Naive thymus-derived CD4-positive, alpha-beta T cell (primary cell): ENCODE results near the gene ZZZ3. TPM values are rescaled to one million over a fixed set of nuclear protein-coding genes. Genes with fewer than 3 reads are reported as not detected.

Experiments
- ATAC-seq: fragments of 150-1000 bp; cut with Tn5 transposase; 2 replicates; pipeline ENCODE4 v1.10.0; 2021; ENCODE audit warnings: mild to moderate bottlenecking, moderate library complexity
- CTCF ChIA-PET: fragments of 350-600 bp; sonication (Branson Sonifier 250); formaldehyde crosslinking; loops from one replicate; lab custom pipeline; 2021; ENCODE audit warnings: antibody characterized with exemption; lab: Charles Lee
- POLR2A ChIA-PET: fragments of 350-600 bp; sonication (Branson Sonifier 250); formaldehyde crosslinking; loops from one replicate; lab custom pipeline; 2021; ENCODE audit warnings: antibody characterized with exemption, inconsistent platforms; lab: Charles Lee
- DNase-seq, 9 donors: peaks; one replicate each; pipeline versions ENCODE4 v3.0.0 to v3.0.0-alpha.2; 2020 to 2022; ENCODE audit warnings: mixed read lengths in 1 of 9
- H3K27ac ChIP-seq: one replicate; pipeline ENCODE4 v1.7.0; 2013; ENCODE audit warnings: mild to moderate bottlenecking, low read depth, low read length, moderate library complexity
- H3K27me3 ChIP-seq, 2 donors: one replicate each; pipeline ENCODE4 v1.7.0; 2013; ENCODE audit warnings: low read length in 2 of 2, mild to moderate bottlenecking in 2 of 2, moderate library complexity in 2 of 2; ENCODE audit not compliant: control insufficient read depth in 2 of 2, insufficient read depth in 2 of 2
- H3K36me3 ChIP-seq, 3 experiments: 1 replicate in 2 of 3; 2 replicates in 1 of 3; pipeline ENCODE4 v1.7.0; 2013; ENCODE audit warnings: low read length in 3 of 3, mild to moderate bottlenecking in 3 of 3, moderate library complexity in 1 of 3; ENCODE audit not compliant: insufficient read depth in 3 of 3, control insufficient read depth in 2 of 3
- H3K4me1 ChIP-seq, 2 donors: one replicate each; pipeline ENCODE4 v1.7.0; 2013; ENCODE audit warnings: low read length in 2 of 2, mild to moderate bottlenecking in 2 of 2, moderate library complexity in 1 of 2; ENCODE audit not compliant: control insufficient read depth in 2 of 2, insufficient read depth in 2 of 2
- H3K4me3 ChIP-seq: 2 replicates; pipeline ENCODE4 v1.7.0; 2013; ENCODE audit warnings: mild to moderate bottlenecking, low read length
- H3K9me3 ChIP-seq, 3 experiments: 1 replicate in 2 of 3; 2 replicates in 1 of 3; pipeline ENCODE4 v1.7.0; 2013; ENCODE audit warnings: low read length in 3 of 3; ENCODE audit not compliant: control insufficient read depth in 2 of 3
- H3K27ac Mint-ChIP-seq, 9 donors: one replicate each; pipeline ENCODE4 v1.8.0; 2020 to 2022; ENCODE audit warnings: mixed read lengths in 9 of 9, mild to moderate bottlenecking in 8 of 9, moderate library complexity in 5 of 9, inconsistent platforms in 2 of 9
- H3K27me3 Mint-ChIP-seq, 5 donors: one replicate each; pipeline ENCODE4 v1.8.0; 2021 to 2022; ENCODE audit warnings: mixed read lengths in 5 of 5, mild to moderate bottlenecking in 1 of 5
- H3K36me3 Mint-ChIP-seq, 5 donors: one replicate each; pipeline ENCODE4 v1.8.0; 2020 to 2022; ENCODE audit warnings: mixed read lengths in 5 of 5, mild to moderate bottlenecking in 3 of 5, inconsistent platforms in 1 of 5
- H3K4me1 Mint-ChIP-seq, 7 donors: one replicate each; pipeline ENCODE4 v1.8.0; 2020 to 2022; ENCODE audit warnings: mixed read lengths in 7 of 7, mild to moderate bottlenecking in 3 of 7, inconsistent platforms in 1 of 7
- H3K4me3 Mint-ChIP-seq, 10 donors: one replicate each; pipeline ENCODE4 v1.8.0; 2020 to 2022; ENCODE audit warnings: mild to moderate bottlenecking in 10 of 10, mixed read lengths in 10 of 10, moderate library complexity in 6 of 10, inconsistent platforms in 2 of 10
- H3K9me3 Mint-ChIP-seq, 11 donors: one replicate each; pipeline ENCODE4 v1.8.0; 2020 to 2022; ENCODE audit warnings: mixed read lengths in 11 of 11, mild to moderate bottlenecking in 4 of 11, inconsistent platforms in 1 of 11, moderate library complexity in 1 of 11
- intact Hi-C, 2 donors: fragments of 100-400 bp; cut with micrococcal nuclease; formaldehyde crosslinking; loops; one replicate each; pipeline ENCODE4 v1.15.1; 2023
- polyA plus RNA-seq, 2 donors: library from polyadenylated mRNA; unstranded; fragments of 300-500 nt; fragmentation: Illumina TruSeq; gene quantifications; one replicate each; pipeline ENCODE4 v1.2.3, GENCODE V29; 2021
- total RNA-seq, 6 experiments: library from RNA in 5 of 6; stranded (reverse) in 5 of 6; gene quantifications; 1 replicate in 5 of 6; 2 replicates in 1 of 6; pipeline ENCODE4 v1.2.3 and lab custom pipeline; 2021 to 2026

The ZZZ3 gene
- 10 to 100 TPM; 40.9 to 76.1 (median 59.5) TPM for total RNA-seq
- polyA plus RNA-seq: 10 to 100 TPM; 33.5 to 42.2 TPM
- 105 reads per million, percentile 85 among the genes with 10 or more reads in this experiment for total RNA-seq (lab: John Stamatoyannopoulos, UW)

DNA sequence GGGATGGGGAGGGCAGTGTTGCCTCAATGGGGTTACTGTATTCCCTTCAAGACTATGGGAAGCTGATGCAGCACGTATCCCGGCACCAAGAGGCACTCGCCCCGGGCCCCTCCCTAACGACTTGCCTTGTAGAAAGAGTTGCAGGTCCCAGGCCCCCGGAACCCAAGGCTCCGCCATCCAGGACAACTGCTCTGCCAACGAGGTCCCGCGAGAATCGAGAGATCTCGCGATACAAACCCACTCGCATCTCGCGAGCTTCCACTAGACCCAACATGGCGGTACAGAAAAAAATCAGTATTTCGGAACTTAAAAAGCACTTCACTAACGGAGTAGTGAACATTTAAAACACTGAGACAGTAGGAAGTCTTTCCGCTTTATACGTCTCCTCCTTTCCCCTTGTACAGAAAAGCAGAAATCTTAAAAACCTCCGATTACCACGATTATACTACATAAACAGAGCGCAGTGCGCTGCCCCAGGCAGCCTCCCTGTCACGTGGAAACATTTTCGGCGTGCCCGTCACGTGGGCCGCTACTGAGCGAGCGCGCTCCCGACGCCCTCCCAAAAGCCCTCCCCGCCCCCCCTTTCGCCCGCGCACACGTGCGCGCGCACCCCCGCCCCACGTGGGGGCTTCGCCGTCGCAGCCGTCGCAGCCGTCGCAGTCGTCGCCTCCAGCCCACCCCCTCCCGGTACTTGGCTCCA lies at the start of gene ZZZ3:
Gene ZZZ3, minus strand, starts transcription at position 199 of the 700 bp plus-strand sequence. CDS start 49,304 bp downstream, outside the sequence.
- Mint-ChIP-seq H3K9me3 (peaks cover 0 to 4% (median 0%) of the 10 kb centered on the region in 11 donors), H3K27ac (peak within 1 kb of the TSS; percentile 89 to 100 (median 97)), H3K27me3 (no peaks in the 10 kb centered on the region), H3K36me3 (peaks cover 0 to 5% (median 2%) of the 10 kb centered on the region in 5 donors), H3K4me3 (peak within 1 kb of the TSS; percentile 80 to 97 (median 91)), H3K4me1 (peaks cover 26 to 60% (median 48%) of the 10 kb centered on the region in 7 donors)
- H3K4me3 ChIP-seq: peak within 1 kb of the TSS; percentile 91
- H3K9me3 ChIP-seq: no peaks in the 10 kb centered on the region
- peak; percentile 80 for ATAC-seq
- peak within 1 kb of the TSS; percentile 92 for H3K27ac ChIP-seq
- H3K27me3 ChIP-seq: no peaks in the 10 kb centered on the region
- H3K4me1 ChIP-seq: peaks cover 15 to 39% of the 10 kb centered on the region in 2 donors
- ChIA-PET CTCF (no interaction called here), POLR2A (interaction anchor here (0.6 to 3.2 kb wide), 18 partner anchors 10 to 967 kb away, joined by 3 to 19 read pairs (median 3); partner anchors contain the start of genes AK5, DNAJB4, FUBP1 and IFI44)
- intact Hi-C loops: loop anchor here (1.0 to 10.0 kb wide), 25 partner anchors 40 to 1958 kb away; partner anchors contain the start of genes ACADM (in 2 of the 2), DNAJB4 (in 2 of the 2), FUBP1 (in 2 of the 2) and MIGA1 (in 2 of the 2)
- no peaks in the 10 kb centered on the region for H3K36me3 ChIP-seq
- peak; percentile 88 to 96 (median 94) for DNase-seq

DNA sequence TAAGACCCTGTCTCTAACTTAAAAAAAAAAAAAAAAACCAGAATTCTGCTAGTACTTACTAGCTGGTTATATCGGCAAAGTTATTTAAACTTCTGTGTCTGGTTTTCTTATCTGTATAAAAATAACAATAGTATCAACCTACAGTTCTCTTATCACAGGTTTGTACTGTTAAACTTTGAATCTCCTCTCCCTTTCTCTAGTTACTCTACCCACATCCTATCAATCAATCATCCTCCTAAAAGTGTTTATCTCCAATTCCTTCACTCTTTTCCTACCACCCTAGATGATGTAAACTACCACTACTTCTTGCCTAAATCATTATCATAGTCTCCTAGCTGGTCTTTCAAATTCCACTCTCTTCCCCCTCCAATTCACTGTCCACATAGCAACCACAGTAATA lies 49.6 kb upstream of the ZZZ3 start:
- Mint-ChIP-seq H3K4me3 (no peak overlapping the region), H3K9me3 (no peaks in the 10 kb centered on the region), H3K27ac (peak overlapping the region in 6 of 9 donors; percentile 12 to 88 (median 42)), H3K4me1 (peaks cover 0 to 3% (median 0%) of the 10 kb centered on the region in 7 donors), H3K36me3 (peaks cover 9 to 36% (median 19%) of the 10 kb centered on the region in 5 donors), H3K27me3 (no peaks in the 10 kb centered on the region)
- no peak for ATAC-seq
- no peak for DNase-seq
- H3K4me1 ChIP-seq: no peaks in the 10 kb centered on the region
- intact Hi-C loops: no loop called here
- peaks cover 0 to 39% (median 6%) of the 10 kb centered on the region in 3 experiments for H3K36me3 ChIP-seq
- no peak overlapping the region for H3K27ac ChIP-seq
- H3K9me3 ChIP-seq: no peaks in the 10 kb centered on the region
- H3K4me3 ChIP-seq: no peak overlapping the region
- no peaks in the 10 kb centered on the region for H3K27me3 ChIP-seq
- POLR2A ChIA-PET: no interaction called here
- CTCF ChIA-PET: no interaction called here

DNA sequence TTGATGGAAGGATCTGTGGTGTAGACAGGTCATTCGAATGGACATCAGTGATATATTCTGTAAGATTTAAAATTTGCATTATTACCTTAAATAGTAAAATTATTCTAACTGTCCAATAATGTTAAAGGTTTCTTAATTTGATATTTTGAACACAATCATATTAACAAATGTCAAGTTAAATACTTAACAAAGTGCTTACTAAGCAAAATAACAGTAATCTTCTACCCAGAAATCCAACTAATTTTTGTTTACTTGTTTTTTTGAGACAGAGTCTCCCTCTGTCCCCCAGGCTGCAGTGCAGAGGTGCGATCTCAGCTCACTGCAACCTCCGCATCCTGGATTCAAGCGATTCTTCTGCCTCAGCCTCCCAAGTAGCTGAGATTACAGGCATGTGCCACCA lies 43.2 kb upstream of the ZZZ3 start:
- no peaks in the 10 kb centered on the region for H3K27me3 ChIP-seq
- H3K27ac ChIP-seq: no peak overlapping the region
- H3K36me3 Mint-ChIP-seq: peaks cover 15 to 61% (median 33%) of the 10 kb centered on the region in 5 donors
- H3K4me1 ChIP-seq: no peaks in the 10 kb centered on the region
- DNase-seq (no peak), ATAC-seq (no peak)
- peaks cover 7 to 72% (median 13%) of the 10 kb centered on the region in 3 experiments for H3K36me3 ChIP-seq
- peaks cover 0 to 6% (median 3%) of the 10 kb centered on the region in 7 donors for H3K4me1 Mint-ChIP-seq
- H3K9me3 Mint-ChIP-seq: no peaks in the 10 kb centered on the region
- H3K27me3 Mint-ChIP-seq: no peaks in the 10 kb centered on the region
- no peaks in the 10 kb centered on the region for H3K9me3 ChIP-seq
- ChIA-PET POLR2A (no interaction called here), CTCF (interaction anchor here (0.6 kb wide), 1 partner anchor 595 kb away, joined by 4 read pairs; no protein-coding TSS in a partner anchor)
- intact Hi-C loops: no loop called here
- no peak overlapping the region for H3K4me3 ChIP-seq
- no peak overlapping the region for H3K4me3 Mint-ChIP-seq
- H3K27ac Mint-ChIP-seq: no peak overlapping the region

DNA sequence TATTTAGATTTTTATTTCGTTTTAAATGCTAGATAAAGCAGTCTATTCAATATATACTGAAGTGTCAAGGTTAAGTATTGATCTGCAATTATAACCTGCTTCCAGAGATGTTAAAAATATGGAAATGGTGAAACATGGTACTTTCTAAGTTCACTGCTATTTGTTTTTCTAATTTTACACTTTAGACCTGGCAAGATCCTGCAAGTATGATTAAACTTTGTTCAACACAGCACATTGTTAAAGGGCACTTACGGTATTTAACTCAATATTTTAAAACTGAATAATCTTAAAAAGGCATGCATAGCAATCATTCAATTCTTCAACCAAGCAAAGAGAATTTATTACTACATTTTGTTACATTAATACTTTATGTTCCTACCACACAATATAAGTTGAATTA lies 35.7 kb upstream of the ZZZ3 start:
- Mint-ChIP-seq H3K4me3 (no peak overlapping the region), H3K27ac (no peak overlapping the region), H3K27me3 (no peaks in the 10 kb centered on the region), H3K9me3 (no peaks in the 10 kb centered on the region), H3K36me3 (peaks cover 6 to 62% (median 34%) of the 10 kb centered on the region in 5 donors), H3K4me1 (peaks cover 0 to 6% (median 0%) of the 10 kb centered on the region in 7 donors)
- Histone ChIP-seq H3K9me3 (no peaks in the 10 kb centered on the region), H3K4me3 (no peak overlapping the region), H3K27me3 (no peaks in the 10 kb centered on the region), H3K36me3 (peaks cover 12 to 68% (median 18%) of the 10 kb centered on the region in 3 experiments), H3K4me1 (no peaks in the 10 kb centered on the region), H3K27ac (no peak overlapping the region)
- ATAC-seq: no peak
- no peak for DNase-seq
- intact Hi-C loops: no loop called here
- ChIA-PET POLR2A (no interaction called here), CTCF (no interaction called here)

DNA sequence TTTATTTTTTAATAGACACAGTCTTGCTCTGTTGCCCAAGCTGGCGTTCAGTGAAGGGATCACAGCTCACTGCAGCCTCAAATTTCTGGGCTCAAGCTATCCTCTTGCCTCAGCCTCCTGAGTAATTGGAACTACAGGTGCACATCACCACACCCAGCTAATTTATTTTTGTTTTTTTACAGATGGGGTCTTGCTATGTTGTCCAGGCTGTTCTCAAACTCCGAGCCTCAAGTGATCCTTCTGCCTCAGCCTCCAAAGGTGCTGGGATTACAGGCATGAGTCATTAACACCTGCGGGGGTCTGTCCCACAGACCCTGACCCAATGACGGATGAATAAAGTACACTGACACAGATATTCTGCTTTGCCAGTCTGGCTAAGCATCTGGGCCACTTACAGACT lies 33.6 kb upstream of the ZZZ3 start:
- no peaks in the 10 kb centered on the region for H3K9me3 Mint-ChIP-seq
- Histone ChIP-seq H3K4me1 (no peaks in the 10 kb centered on the region), H3K36me3 (peaks cover 12 to 63% (median 14%) of the 10 kb centered on the region in 3 experiments), H3K27ac (no peak overlapping the region), H3K27me3 (no peaks in the 10 kb centered on the region), H3K9me3 (no peaks in the 10 kb centered on the region), H3K4me3 (no peak overlapping the region)
- H3K27me3 Mint-ChIP-seq: no peaks in the 10 kb centered on the region
- no peak overlapping the region for H3K4me3 Mint-ChIP-seq
- ChIA-PET CTCF (no interaction called here), POLR2A (no interaction called here)
- no peak overlapping the region for H3K27ac Mint-ChIP-seq
- H3K4me1 Mint-ChIP-seq: peaks cover 0 to 3% (median 0%) of the 10 kb centered on the region in 7 donors
- DNase-seq (no peak), ATAC-seq (no peak)
- intact Hi-C loops: no loop called here
- peaks cover 3 to 51% (median 25%) of the 10 kb centered on the region in 5 donors for H3K36me3 Mint-ChIP-seq

DNA sequence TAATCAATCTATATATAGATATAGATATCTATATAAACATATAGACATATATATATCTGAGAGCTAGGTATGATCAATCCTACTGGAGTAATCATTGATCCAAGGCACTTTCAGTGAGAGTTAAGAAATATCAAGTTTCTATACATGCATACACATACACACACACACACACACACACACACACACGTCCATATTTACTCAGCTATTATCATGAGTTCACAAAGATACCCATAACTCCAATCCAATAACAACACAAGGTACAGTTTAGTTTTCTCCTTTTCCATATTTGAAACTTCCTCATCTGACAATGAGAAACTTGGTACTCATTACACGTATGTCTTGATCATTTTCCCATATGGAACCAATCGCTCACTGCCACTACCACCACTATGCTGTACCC lies 27.3 kb upstream of the ZZZ3 start:
- intact Hi-C loops: no loop called here
- H3K4me1 ChIP-seq: no peaks in the 10 kb centered on the region
- Mint-ChIP-seq H3K36me3 (peaks cover 13 to 60% (median 29%) of the 10 kb centered on the region in 5 donors), H3K4me3 (no peak overlapping the region), H3K27ac (peak overlapping the region in 3 of 9 donors; percentile 2 to 37 (median 7)), H3K9me3 (no peaks in the 10 kb centered on the region), H3K27me3 (no peaks in the 10 kb centered on the region), H3K4me1 (no peaks in the 10 kb centered on the region)
- ATAC-seq (no peak), DNase-seq (no peak)
- ChIA-PET CTCF (interaction anchor here (0.7 kb wide), 1 partner anchor 137 kb away, joined by 3 read pairs; no protein-coding TSS in a partner anchor), POLR2A (interaction anchor here (1.1 kb wide), 1 partner anchor 13 kb away, joined by 4 read pairs; no protein-coding TSS in a partner anchor)
- no peak overlapping the region for H3K4me3 ChIP-seq
- no peaks in the 10 kb centered on the region for H3K9me3 ChIP-seq
- no peak overlapping the region for H3K27ac ChIP-seq
- peaks cover 11 to 56% (median 13%) of the 10 kb centered on the region in 3 experiments for H3K36me3 ChIP-seq
- H3K27me3 ChIP-seq: no peaks in the 10 kb centered on the region
